ENCODE results near the gene OR6V1.
"Not testable (repeated sequence)": the region's sequence is repeated elsewhere in the genome, so short reads cannot be mapped to it uniquely, and the experiment has no call there.

OR6V1 gene

GRCh38 chr7:143042159-143042789 lies 9.9 kb upstream of the OR6V1 start:
- DNase-seq (ENCODE audit: insufficient read length, low spot score): no peak
- FAIRE-seq: no peak

- no peak for FAIRE-seq
Measured at GRCh38 chr7:143042790-143043271, 9.3 kb upstream of the OR6V1 start.

GRCh38 chr7:143043391-143043790 lies 8.8 kb upstream of the OR6V1 start:
- DNase-seq (ENCODE audit: insufficient read length, low spot score): no peak
- FAIRE-seq: no peak

More at GRCh38 chr7:143042790-143043271, 9.3 kb upstream of the OR6V1 start:
- DNase-seq (ENCODE audit: insufficient read length, low spot score): no peak

- FAIRE-seq: no peak
- no peak for DNase-seq (ENCODE audit: insufficient read length, low spot score)
Measured at GRCh38 chr7:143046426-143046851, 5.7 kb upstream of the OR6V1 start.

GRCh38 chr7:143047326-143047725 lies 4.8 kb upstream of the OR6V1 start:
- DNase-seq (ENCODE audit: insufficient read length, low spot score) (no peak), FAIRE-seq (no peak)

GRCh38 chr7:143048827-143049226 lies 3.3 kb upstream of the OR6V1 start:
- FAIRE-seq (no peak), DNase-seq (ENCODE audit: insufficient read length, low spot score) (no peak)

GRCh38 chr7:143049362-143049761 lies 2.8 kb upstream of the OR6V1 start:
- no peak for FAIRE-seq

GRCh38 chr7:143050931-143051330 lies 1.2 kb upstream of the OR6V1 start:
- no peak for FAIRE-seq
- DNase-seq (ENCODE audit: insufficient read length, low spot score): no peak

More at GRCh38 chr7:143049362-143049761, 2.8 kb upstream of the OR6V1 start:
- no peak for DNase-seq (ENCODE audit: insufficient read length, low spot score)

- no peak for FAIRE-seq
Measured at GRCh38 chr7:143054621-143055020, 2.5 kb downstream of the OR6V1 start.

GRCh38 chr7:143055754-143056153 lies 3.6 kb downstream of the OR6V1 start:
- no peak for FAIRE-seq
- DNase-seq (ENCODE audit: insufficient read length, low spot score): no peak

More at GRCh38 chr7:143054621-143055020, 2.5 kb downstream of the OR6V1 start:
- DNase-seq (ENCODE audit: insufficient read length, low spot score): no peak

- FAIRE-seq (no peak), DNase-seq (ENCODE audit: insufficient read length, low spot score) (no peak)
Measured at GRCh38 chr7:143063741-143064140, 11.6 kb downstream of the OR6V1 start.

- FAIRE-seq: no peak
- DNase-seq (ENCODE audit: insufficient read length, low spot score): no peak
Measured at GRCh38 chr7:143068446-143068845, 16.3 kb downstream of the OR6V1 start.

- no peak for FAIRE-seq
- DNase-seq (ENCODE audit: insufficient read length, low spot score): no peak
Measured at GRCh38 chr7:143069912-143070500, 17.9 kb downstream of the OR6V1 start.

- FAIRE-seq (no peak), DNase-seq (ENCODE audit: insufficient read length, low spot score) (no peak)
Measured at GRCh38 chr7:143073556-143073955, 21.4 kb downstream of the OR6V1 start.

GRCh38 chr7:143074141-143074540 lies 22.0 kb downstream of the OR6V1 start:
- FAIRE-seq (no peak), DNase-seq (ENCODE audit: insufficient read length, low spot score) (no peak)

GRCh38 chr7:143085109-143085508 lies 33.0 kb downstream of the OR6V1 start:
- DNase-seq (ENCODE audit: insufficient read length, low spot score) (no peak), FAIRE-seq (no peak)

- not testable (repeated sequence) for FAIRE-seq; DNase-seq (ENCODE audit: insufficient read length, low spot score)
Measured at GRCh38 chr7:143085610-143086009, 33.5 kb downstream of the OR6V1 start.

- FAIRE-seq; DNase-seq (ENCODE audit: insufficient read length, low spot score): not testable (repeated sequence)
Measured at GRCh38 chr7:143088549-143089231, 36.5 kb downstream of the OR6V1 start.

- FAIRE-seq (no peak), DNase-seq (ENCODE audit: insufficient read length, low spot score) (no peak)
Measured at GRCh38 chr7:143096146-143096545, 44.0 kb downstream of the OR6V1 start.

GRCh38 chr7:143099579-143099978 lies 47.4 kb downstream of the OR6V1 start:
- not testable (repeated sequence) for DNase-seq (ENCODE audit: insufficient read length, low spot score); FAIRE-seq
